GM12878 (cell line): ENCODE data around the gene HSD11B1L. TPM values are rescaled to one million over a fixed set of nuclear protein-coding genes. Genes with fewer than 3 reads are reported as not detected.

ENCODE experiments used
- ATAC-seq: fragments of 200-7000 bp; cut with Tn5 transposase; 3 replicates; pipeline ENCODE4 v1.9.1; 2020; ENCODE audit warnings: mild to moderate bottlenecking, moderate library complexity
- BruUV-seq: library from RNA; stranded (reverse); fragments of 400-500 nt; replicated peaks from 2 replicates; lab custom pipeline; 2021; lab: Mats Ljungman, UMichigan
- CTCF ChIA-PET: fragments of 300-600 bp; sonication (Branson Sonifier 250); formaldehyde crosslinking; extraction: SDS; loops from one replicate; lab custom pipeline; 2021; ENCODE audit warnings: inconsistent platforms; lab: Yijun Ruan, JAX
- POLR2A ChIA-PET: fragments of 350-600 bp; formaldehyde crosslinking; extraction: SDS; loops from one replicate; lab custom pipeline; 2021; ENCODE audit warnings: inconsistent platforms; lab: Charles Lee
- RAD21 ChIA-PET: fragments of 300-600 bp; sonication (Branson Sonifier 250); formaldehyde crosslinking; loops from one replicate; lab custom pipeline; 2023; ENCODE audit warnings: antibody characterized with exemption; ENCODE audit not compliant: unreplicated experiment; lab: Charles Lee
- SMC1A ChIA-PET: fragments of 300-600 bp; sonication (Branson Sonifier 250); formaldehyde crosslinking; loops from one replicate; lab custom pipeline; 2023; ENCODE audit not compliant: unreplicated experiment, uncharacterized antibody; lab: Charles Lee
- DNase-seq: peaks from one replicate; pipeline ENCODE4 v3.0.0-alpha.2; 2011; ENCODE audit warnings: low read depth, low spot score
- FAIRE-seq: peaks from 3 replicates; lab custom pipeline; 2011; peaks lifted over from hg19 to GRCh38; lab: Jason Lieb, UNC
- H2AFZ ChIP-seq: 2 replicates; pipeline ENCODE4 v1.6.0; 2011; ENCODE audit warnings: low read depth, low read length, control low read depth; ENCODE audit not compliant: control insufficient read depth
- H3K27ac ChIP-seq: 2 replicates; pipeline ENCODE4 v1.5.1; 2011; ENCODE audit warnings: control low read depth; ENCODE audit not compliant: control insufficient read depth, insufficient read depth
- H3K27me3 ChIP-seq, 2 experiments: replicated peaks in 1 of 2; 2 replicates each; pipeline versions ENCODE4 v1.6.0 to v1.6.1; 2011; ENCODE audit warnings: low read length in 1 of 2; ENCODE audit not compliant: control insufficient read depth in 2 of 2, insufficient read depth in 2 of 2
- H3K36me3 ChIP-seq, 2 experiments: 2 replicates each; pipeline ENCODE4 v1.5.1; 2011; ENCODE audit warnings: low read length in 1 of 2; ENCODE audit not compliant: control insufficient read depth in 2 of 2, insufficient read depth in 2 of 2
- H3K4me1 ChIP-seq: 2 replicates; pipeline ENCODE4 v1.6.1; 2011; ENCODE audit warnings: mild to moderate bottlenecking, low read length, moderate library complexity, mixed read lengths; ENCODE audit not compliant: control insufficient read depth, insufficient read depth
- H3K4me2 ChIP-seq: 2 replicates; pipeline ENCODE4 v1.6.0; 2011; ENCODE audit warnings: control low read depth; ENCODE audit not compliant: control insufficient read depth, insufficient read depth
- H3K4me3 ChIP-seq: fragments of 200-600 bp; sonication (generic); 2 replicates; pipeline ENCODE4 v1.5.1; 2016
- H3K79me2 ChIP-seq: 2 replicates; pipeline ENCODE4 v1.6.0; 2011; ENCODE audit warnings: low read length; ENCODE audit not compliant: control insufficient read depth, insufficient read depth
- H3K9ac ChIP-seq: 2 replicates; pipeline ENCODE4 v1.8.0; 2011; ENCODE audit warnings: low read length, control low read depth, mixed read lengths; ENCODE audit not compliant: control insufficient read depth, insufficient read depth
- H3K9me3 ChIP-seq: replicated peaks from 3 replicates; pipeline ENCODE4 v1.5.1; 2011; ENCODE audit warnings: mild to moderate bottlenecking, low read length; ENCODE audit not compliant: control insufficient read depth, insufficient read depth
- H4K20me1 ChIP-seq: 2 replicates; pipeline ENCODE4 v1.6.0; 2011; ENCODE audit not compliant: control insufficient read depth, insufficient read depth
- BCL11A ChIP-seq: IDR thresholded peaks from 2 replicates; pipeline ENCODE4 v1.6.1; 2011; ENCODE audit warnings: low read depth, low read length
- BMI1 ChIP-seq: fragments of 450-650 bp; IDR thresholded peaks from 2 replicates; pipeline ENCODE4 v1.6.1; 2016; ENCODE audit warnings: mild to moderate bottlenecking, moderate library complexity, borderline replicate concordance
- EED ChIP-seq: sonication (generic); IDR thresholded peaks from 2 replicates; pipeline ENCODE4 v1.6.1; 2016; ENCODE audit warnings: antibody characterized with exemption, low read depth
- EP300 ChIP-seq, 2 experiments: fragments of 150-350 bp in 1 of 2; IDR thresholded peaks; 2 replicates each; pipeline ENCODE4 v1.6.1; 2011 to 2012; ENCODE audit warnings: low read depth in 2 of 2, low read length in 2 of 2, borderline replicate concordance in 1 of 2, improper control_type of control experiment in 1 of 2, inconsistent platforms in 1 of 2; ENCODE audit not compliant: control insufficient read depth in 1 of 2
- HDAC6 ChIP-seq: fragments of 200-600 bp; sonication (generic); IDR thresholded peaks from one replicate; pipeline ENCODE4 v1.8.0; 2017; ENCODE audit warnings: antibody characterized with exemption; ENCODE audit not compliant: unreplicated experiment
- KLF5 ChIP-seq: fragments of 450-650 bp; IDR thresholded peaks from 2 replicates; pipeline ENCODE4 v1.6.1; 2014; ENCODE audit warnings: mild to moderate bottlenecking; ENCODE audit not compliant: partially characterized antibody
- NBN ChIP-seq: fragments of 450-650 bp; IDR thresholded peaks from 2 replicates; pipeline ENCODE4 v1.6.1; 2016
- NFYB ChIP-seq: IDR thresholded peaks from 2 replicates; pipeline ENCODE4 v1.6.1; 2011; ENCODE audit warnings: low read depth, mild to moderate bottlenecking, low read length, improper control_type of control experiment, moderate library complexity; ENCODE audit not compliant: insufficient read depth
- NR2C1 ChIP-seq: fragments of 450-650 bp; IDR thresholded peaks from 2 replicates; pipeline ENCODE4 v1.6.1; 2017; ENCODE audit warnings: antibody characterized with exemption, mild to moderate bottlenecking, moderate library complexity
- NRF1 ChIP-seq: conservative IDR thresholded peaks from 2 replicates; pipeline ENCODE4 v1.6.1; 2011; ENCODE audit warnings: mild to moderate bottlenecking, low read depth, low read length, improper control_type of control experiment
- PAX8 ChIP-seq: fragments of 450-650 bp; IDR thresholded peaks from 2 replicates; pipeline ENCODE4 v1.6.1; 2017; ENCODE audit warnings: mild to moderate bottlenecking, moderate library complexity
- POU2F2 ChIP-seq: IDR thresholded peaks from 3 replicates; pipeline ENCODE4 v1.6.1; 2011; ENCODE audit warnings: low read depth, mild to moderate bottlenecking, low read length, borderline replicate concordance
- RELA ChIP-seq: fragments of 450-650 bp; IDR thresholded peaks from 2 replicates; pipeline ENCODE4 v1.8.0; 2014; ENCODE audit warnings: borderline replicate concordance; ENCODE audit not compliant: partially characterized antibody
- SIN3A ChIP-seq: IDR thresholded peaks from 2 replicates; pipeline ENCODE4 v1.6.1; 2012; ENCODE audit warnings: low read depth, low read length, improper control_type of control experiment
- TARDBP ChIP-seq: IDR thresholded peaks from 2 replicates; pipeline ENCODE4 v1.6.1; 2016; ENCODE audit warnings: borderline replicate concordance
- TBL1XR1 ChIP-seq: IDR thresholded peaks from 2 replicates; pipeline ENCODE4 v1.6.1; 2012; ENCODE audit warnings: low read depth, low read length, improper control_type of control experiment
- WGBS: methylation state at CpG from one replicate; pipeline ENCODE4 v1.1.6; 2016; ENCODE audit warnings: low lambda C conversion rate; ENCODE audit not compliant: insufficient replicate concordance, insufficient coverage; ENCODE audit errors: missing lambda C conversion rate; 5-methylcytosine and 5-hydroxymethylcytosine counted together
- in situ Hi-C: fragments of 300-500 bp; cut with MboI; formaldehyde crosslinking; loops from 9 replicates; pipeline ENCODE4 v1.14.3; 2018; ENCODE audit warnings: mixed read lengths
- intact Hi-C: fragments of 100-400 bp; cut with micrococcal nuclease; formaldehyde crosslinking; loops from one replicate; pipeline ENCODE4 v1.14.2; 2022; ENCODE audit not compliant: unreplicated experiment
- polyA plus RNA-seq, 11 experiments: library from polyadenylated mRNA; depleted of rRNA in 4 of 11; unstranded in 6 of 11; stranded (reverse) in 5 of 11; fragments of >200 nt; fragmentation: Nextera tagmentation in 4 of 11; fragmentation: Illumina TruSeq in 1 of 11; extraction: Ambion mirVana in 4 of 11; extraction: Trizol in 1 of 11; gene quantifications; 1 replicate in 1 of 11; 2 replicates in 10 of 11; pipeline versions ENCODE4 v1.2.1 to v1.2.3, GENCODE V29; 2011 to 2016; ENCODE audit warnings: inconsistent platforms in 2 of 11, missing spikeins in 2 of 11, low read depth in 1 of 11
- total RNA-seq, 4 experiments: library from RNA; depleted of rRNA in 3 of 4; stranded (reverse); fragments of >200 nt in 3 of 4; fragmentation: Illumina TruSeq in 1 of 4; extraction: Trizol in 1 of 4; gene quantifications; 2 replicates each; pipeline versions ENCODE4 v1.2.1 to v1.2.3, GENCODE V29; 2013 to 2021
- TF ChIP-seq, protein P1 (sequence below): IDR thresholded peaks from 2 replicates; pipeline ENCODE4 v1.6.1; 2012; ENCODE audit warnings: mild to moderate bottlenecking, low read depth, low read length
- TF ChIP-seq, protein P2 (sequence below): IDR thresholded peaks from 2 replicates; pipeline ENCODE4 v1.6.1; 2011; ENCODE audit warnings: low read depth, mild to moderate bottlenecking, low read length, moderate library complexity, borderline replicate concordance; ENCODE audit errors: extremely low read depth

Gene HSD11B1L
- total and polyA plus RNA-seq, 10 of the 15 experiments (the other 5 are each of a cell fraction or from before 2014, with no cell fraction given): 0.29 to 1.8 (median 1.1) TPM; not detected in 1

DNA sequence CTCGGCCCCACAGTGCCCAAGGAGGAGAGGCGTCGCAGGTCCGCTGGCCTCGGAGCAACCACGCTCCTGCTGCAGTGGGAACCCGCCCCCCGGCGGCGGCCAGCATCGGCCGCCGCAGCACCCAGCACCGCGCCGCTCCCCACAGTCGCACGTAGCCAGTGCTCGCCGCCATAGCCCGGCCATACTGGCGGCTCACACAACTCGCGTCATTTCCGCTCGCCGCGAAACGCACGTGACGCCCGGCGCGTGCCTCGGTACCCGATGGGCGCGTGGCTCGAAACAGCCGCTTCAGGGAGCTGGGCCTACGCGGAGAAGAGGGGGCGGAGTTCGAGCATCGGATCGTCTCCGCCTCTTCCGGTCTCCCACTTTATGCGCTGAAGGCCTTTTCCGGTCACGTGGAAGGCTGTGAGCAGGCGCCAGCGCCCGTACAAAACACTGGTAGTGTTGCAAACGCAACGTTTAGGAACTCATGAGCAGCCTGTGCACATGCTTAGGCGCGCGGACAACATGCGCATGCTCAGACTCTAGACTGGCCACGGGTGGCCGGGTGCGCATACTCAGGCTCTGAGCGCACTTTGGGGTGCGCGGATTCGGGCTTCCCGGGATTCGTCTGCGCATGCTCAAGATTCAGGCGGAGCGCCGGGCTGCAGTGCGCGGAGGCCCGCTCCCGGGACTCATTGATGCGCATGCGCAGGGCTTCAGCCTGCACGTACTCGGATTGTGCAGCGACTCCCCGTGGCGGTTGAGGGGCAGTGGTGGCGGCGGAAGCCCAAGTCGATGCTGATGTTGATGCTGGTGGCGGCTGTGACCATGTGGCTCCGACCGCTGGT is 39.3 kb downstream of the HSD11B1L start, which contains the start of the genes CATSPERD and LONP1:
CATSPERD (plus strand) TSS at position 677 of the 830 bp plus-strand sequence; CDS start at position 778, 101 bp downstream.
LONP1 (minus strand) TSS at position 186 of the 830 bp plus-strand sequence; CDS start at position 172, 14 bp downstream.
- ChIA-PET SMC1A (interaction anchor here (1.4 kb wide), 1 partner anchor 34 kb away, joined by 5 read pairs; no protein-coding TSS in a partner anchor), POLR2A (interaction anchor here (0.7 to 1.7 kb wide), 6 partner anchors 31 to 184 kb away, joined by 3 to 14 read pairs (median 4); partner anchors contain the start of genes NDUFA11, RPL36, SAFB2 and VMAC), RAD21 (interaction anchor here (1.2 to 1.8 kb wide), 3 partner anchors 30 to 140 kb away, joined by 3 to 7 read pairs (median 5); partner anchors contain the start of gene RPL36), CTCF (interaction anchor here (0.6 to 6.7 kb wide), 8 partner anchors 30 to 561 kb away, joined by 3 to 74 read pairs (median 4); partner anchors contain the start of genes DUS3L, RPL36, SAFB and SAFB2)
- Histone ChIP-seq H3K4me2 (peak within 1 kb of the TSS; percentile 77), H3K4me1 (peaks cover 4% of the 10 kb centered on the region), H3K27ac (peak within 1 kb of the TSS; percentile 91), H4K20me1 (0 out of 2 replicates have a peak, but pooled peaks cover 3% of the 10 kb centered on the region), H3K36me3 (peaks cover 0 to 7% of the 10 kb centered on the region in 2 experiments; a peak in 1 of 4 replicates), H3K79me2 (peaks cover 42% of the 10 kb centered on the region), H2AFZ (peak within 1 kb of the TSS; percentile 100), H3K9me3 (no peaks in the 10 kb centered on the region), H3K27me3 (no peaks in the 10 kb centered on the region), H3K4me3 (peak within 1 kb of the TSS; percentile 98), H3K9ac (peak within 1 kb of the TSS; percentile 98)
- DNase-seq: peak; percentile 95
- ATAC-seq: peak; percentile 94
- 1% methylated on average over 88 of the region's 90 CpGs for WGBS
- intact Hi-C loops (loop anchor here (1.0 to 2.0 kb wide), 2 partner anchors 29 to 70 kb away; partner anchors contain the start of gene RPL36), in situ Hi-C loops (no loop called here)
- FAIRE-seq: peak; percentile 61
- BruUV-seq: no TSS peak
- TF ChIP-seq SIN3A (peak; percentile 93), PAX8 (no peak), TBL1XR1 (no peak), RELA (peak; percentile 26), NBN (peak; percentile 46; the same call in 1 of the 2 replicates), TARDBP (no peak), NRF1 (peak; percentile 99), KLF5 (peak; percentile 25), POU2F2 (peak; percentile 22; the same call in 1 of the 3 replicates), EED (no peak), NFYB (no peak), NR2C1 (peak; percentile 54; the same call in 1 of the 2 replicates), HDAC6 (no peak), EP300 (IDR thresholded peaks at IDR 0.05; ENCODE audit: borderline replicate concordance in 1 of 2, control insufficient read depth in 1 of 2, low read depth in 2 of 2, low read length in 2 of 2) (no peak; a peak in 1 of 4 replicates), BMI1 (no peak), BCL11A (no peak)
- TF ChIP-seq, protein P1, sequence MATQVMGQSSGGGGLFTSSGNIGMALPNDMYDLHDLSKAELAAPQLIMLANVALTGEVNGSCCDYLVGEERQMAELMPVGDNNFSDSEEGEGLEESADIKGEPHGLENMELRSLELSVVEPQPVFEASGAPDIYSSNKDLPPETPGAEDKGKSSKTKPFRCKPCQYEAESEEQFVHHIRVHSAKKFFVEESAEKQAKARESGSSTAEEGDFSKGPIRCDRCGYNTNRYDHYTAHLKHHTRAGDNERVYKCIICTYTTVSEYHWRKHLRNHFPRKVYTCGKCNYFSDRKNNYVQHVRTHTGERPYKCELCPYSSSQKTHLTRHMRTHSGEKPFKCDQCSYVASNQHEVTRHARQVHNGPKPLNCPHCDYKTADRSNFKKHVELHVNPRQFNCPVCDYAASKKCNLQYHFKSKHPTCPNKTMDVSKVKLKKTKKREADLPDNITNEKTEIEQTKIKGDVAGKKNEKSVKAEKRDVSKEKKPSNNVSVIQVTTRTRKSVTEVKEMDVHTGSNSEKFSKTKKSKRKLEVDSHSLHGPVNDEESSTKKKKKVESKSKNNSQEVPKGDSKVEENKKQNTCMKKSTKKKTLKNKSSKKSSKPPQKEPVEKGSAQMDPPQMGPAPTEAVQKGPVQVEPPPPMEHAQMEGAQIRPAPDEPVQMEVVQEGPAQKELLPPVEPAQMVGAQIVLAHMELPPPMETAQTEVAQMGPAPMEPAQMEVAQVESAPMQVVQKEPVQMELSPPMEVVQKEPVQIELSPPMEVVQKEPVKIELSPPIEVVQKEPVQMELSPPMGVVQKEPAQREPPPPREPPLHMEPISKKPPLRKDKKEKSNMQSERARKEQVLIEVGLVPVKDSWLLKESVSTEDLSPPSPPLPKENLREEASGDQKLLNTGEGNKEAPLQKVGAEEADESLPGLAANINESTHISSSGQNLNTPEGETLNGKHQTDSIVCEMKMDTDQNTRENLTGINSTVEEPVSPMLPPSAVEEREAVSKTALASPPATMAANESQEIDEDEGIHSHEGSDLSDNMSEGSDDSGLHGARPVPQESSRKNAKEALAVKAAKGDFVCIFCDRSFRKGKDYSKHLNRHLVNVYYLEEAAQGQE: no peak
- TF ChIP-seq, protein P2, sequence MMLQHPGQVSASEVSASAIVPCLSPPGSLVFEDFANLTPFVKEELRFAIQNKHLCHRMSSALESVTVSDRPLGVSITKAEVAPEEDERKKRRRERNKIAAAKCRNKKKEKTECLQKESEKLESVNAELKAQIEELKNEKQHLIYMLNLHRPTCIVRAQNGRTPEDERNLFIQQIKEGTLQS: peak; percentile 93
